ENCODE measurements around the gene EMILIN1.

DNA sequence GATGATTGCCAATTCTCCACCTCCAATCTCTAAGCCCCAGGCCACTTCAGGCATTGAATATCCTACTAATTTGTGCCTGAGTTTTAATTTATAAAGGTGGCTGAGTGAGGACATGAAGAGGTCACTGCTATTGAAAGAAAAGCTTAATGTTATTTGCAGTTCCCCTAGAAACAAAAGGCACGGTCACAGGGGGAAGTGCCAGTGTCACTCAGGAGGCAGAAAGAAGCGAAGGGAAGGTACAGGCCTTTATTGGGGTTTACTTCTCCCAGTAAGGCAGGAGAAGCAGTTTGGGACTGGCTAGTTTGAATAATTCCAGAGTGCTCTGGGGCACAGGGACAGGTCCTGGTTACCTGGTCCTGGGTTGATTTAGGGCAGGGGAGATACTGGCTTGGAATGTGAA, 43.5 kb downstream of the EMILIN1 start:
- TF ChIP-seq, protein P1, sequence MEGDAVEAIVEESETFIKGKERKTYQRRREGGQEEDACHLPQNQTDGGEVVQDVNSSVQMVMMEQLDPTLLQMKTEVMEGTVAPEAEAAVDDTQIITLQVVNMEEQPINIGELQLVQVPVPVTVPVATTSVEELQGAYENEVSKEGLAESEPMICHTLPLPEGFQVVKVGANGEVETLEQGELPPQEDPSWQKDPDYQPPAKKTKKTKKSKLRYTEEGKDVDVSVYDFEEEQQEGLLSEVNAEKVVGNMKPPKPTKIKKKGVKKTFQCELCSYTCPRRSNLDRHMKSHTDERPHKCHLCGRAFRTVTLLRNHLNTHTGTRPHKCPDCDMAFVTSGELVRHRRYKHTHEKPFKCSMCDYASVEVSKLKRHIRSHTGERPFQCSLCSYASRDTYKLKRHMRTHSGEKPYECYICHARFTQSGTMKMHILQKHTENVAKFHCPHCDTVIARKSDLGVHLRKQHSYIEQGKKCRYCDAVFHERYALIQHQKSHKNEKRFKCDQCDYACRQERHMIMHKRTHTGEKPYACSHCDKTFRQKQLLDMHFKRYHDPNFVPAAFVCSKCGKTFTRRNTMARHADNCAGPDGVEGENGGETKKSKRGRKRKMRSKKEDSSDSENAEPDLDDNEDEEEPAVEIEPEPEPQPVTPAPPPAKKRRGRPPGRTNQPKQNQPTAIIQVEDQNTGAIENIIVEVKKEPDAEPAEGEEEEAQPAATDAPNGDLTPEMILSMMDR (IDR thresholded peaks at IDR 0.05), result no peak
- no peak for TF ChIP-seq POLR2A (IDR thresholded peaks at IDR 0.05)

All from lower leg skin (tissue), 3 donors.